ENCODE measurements around the gene LRRC42.

The LRRC42 gene

GRCh38 chr1:53942127-53942957 lies 3.8 kb upstream of the LRRC42 start:
- DNase-seq (ENCODE audit: low read depth), result no peak

DNA sequence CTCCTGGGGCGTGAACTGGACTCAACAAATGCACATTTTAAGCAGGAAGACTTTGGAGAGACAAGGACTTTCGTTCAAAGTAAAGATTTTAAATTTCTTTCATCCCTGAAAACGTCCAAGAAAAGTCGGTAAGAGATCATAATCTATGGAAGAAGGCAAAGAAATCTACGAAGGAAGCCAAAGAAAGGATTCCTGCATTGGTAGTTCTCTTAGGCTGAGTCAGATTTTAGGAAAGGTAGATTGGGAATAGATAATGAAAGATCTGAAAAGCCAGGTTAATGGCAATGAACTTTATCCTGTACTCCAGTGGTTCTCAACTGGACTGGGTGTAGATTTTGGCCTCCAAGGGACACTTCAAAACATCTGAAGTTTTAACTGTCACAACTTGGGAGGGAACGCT lies 3.1 kb upstream of the LRRC42 start:
- DNase-seq (ENCODE audit: low read depth), result no peak

- DNase-seq (ENCODE audit: low read depth), result no peak
Observed at GRCh38 chr1:53943490-53944043, 2.6 kb upstream of the LRRC42 start.

- DNase-seq (ENCODE audit: low read depth), result no peak
Observed at GRCh38 chr1:53944469-53945182, 1.5 kb upstream of the LRRC42 start.

DNA sequence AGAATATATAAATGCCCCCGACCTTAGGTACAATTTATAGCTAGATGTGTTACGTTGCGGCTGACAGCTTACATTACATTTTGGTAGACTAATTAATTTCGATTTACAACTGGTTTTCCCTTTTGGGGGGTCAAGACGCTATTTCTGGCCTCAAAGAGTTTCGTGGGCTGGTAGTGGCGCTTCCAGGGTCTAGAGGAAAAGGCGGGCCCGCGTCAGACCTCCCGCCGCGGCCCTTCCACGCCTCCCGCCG lies 1.0 kb upstream of the LRRC42 start:
- DNase-seq (ENCODE audit: low read depth), result no peak

- DNase-seq (ENCODE audit: low read depth), result peak; percentile 97
Observed at GRCh38 chr1:53945433-53946251, 508 bp upstream of the LRRC42 start, which contains the start of gene IFT25. IFT25 (minus strand) TSS chr1:53945699; CDS start chr1:53940082, 5,617 bp downstream.

DNA sequence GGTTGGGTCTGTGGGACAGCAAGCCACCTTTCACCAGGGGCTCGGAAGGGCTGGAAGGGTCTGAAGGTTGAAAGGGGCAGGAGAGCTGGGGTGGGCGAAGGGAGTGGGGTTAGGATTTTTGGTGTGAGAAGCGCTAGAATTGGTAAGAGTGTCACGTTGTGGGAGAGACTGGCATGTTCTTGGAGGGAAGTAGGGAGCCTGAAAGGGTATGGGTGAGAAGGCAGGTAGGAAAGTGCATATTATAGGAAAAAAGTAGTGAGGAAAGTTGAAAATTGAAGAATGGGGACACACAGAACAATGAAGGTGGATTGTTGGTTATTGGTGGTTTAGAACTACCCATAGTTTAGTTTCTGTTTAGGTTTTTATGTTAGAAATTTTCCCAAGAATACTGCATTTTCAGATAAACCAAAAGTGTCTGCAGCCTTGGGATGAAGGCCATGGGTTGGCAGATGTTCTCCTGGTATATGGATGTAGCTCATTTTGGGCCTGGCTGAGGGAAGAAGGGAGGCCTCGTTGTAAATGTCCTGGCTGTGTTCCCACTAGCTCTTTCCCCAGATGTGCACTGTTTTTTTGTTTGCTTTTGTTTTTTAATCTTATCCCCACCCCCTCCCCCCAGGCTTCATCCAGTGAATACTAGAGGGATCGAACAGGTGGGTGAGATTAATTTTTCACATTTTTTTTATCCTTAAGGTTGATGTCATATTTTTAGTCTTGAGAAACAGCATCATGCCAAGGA lies 1.2 kb downstream of the LRRC42 start:
- DNase-seq (ENCODE audit: low read depth), result no peak

DNA sequence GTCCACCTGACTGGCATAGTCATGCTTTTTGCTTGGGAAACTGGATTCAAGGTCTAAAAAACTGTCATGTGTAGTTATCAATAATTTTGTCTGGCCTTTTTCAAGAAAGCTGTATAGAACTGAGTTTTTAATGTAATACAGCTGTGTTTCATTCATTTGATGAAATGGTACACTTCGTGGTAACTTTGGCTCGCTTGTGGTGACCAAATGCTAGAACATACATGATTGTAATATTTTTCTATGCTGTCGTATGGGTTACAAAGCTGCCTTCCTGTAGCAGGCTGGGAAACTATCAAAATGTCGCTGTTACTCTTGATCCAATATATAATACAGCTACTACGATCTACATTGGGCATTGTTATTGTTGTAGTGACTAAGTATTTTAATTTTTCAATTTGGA lies 2.1 kb downstream of the LRRC42 start:
- DNase-seq (ENCODE audit: low read depth), result no peak

DNA sequence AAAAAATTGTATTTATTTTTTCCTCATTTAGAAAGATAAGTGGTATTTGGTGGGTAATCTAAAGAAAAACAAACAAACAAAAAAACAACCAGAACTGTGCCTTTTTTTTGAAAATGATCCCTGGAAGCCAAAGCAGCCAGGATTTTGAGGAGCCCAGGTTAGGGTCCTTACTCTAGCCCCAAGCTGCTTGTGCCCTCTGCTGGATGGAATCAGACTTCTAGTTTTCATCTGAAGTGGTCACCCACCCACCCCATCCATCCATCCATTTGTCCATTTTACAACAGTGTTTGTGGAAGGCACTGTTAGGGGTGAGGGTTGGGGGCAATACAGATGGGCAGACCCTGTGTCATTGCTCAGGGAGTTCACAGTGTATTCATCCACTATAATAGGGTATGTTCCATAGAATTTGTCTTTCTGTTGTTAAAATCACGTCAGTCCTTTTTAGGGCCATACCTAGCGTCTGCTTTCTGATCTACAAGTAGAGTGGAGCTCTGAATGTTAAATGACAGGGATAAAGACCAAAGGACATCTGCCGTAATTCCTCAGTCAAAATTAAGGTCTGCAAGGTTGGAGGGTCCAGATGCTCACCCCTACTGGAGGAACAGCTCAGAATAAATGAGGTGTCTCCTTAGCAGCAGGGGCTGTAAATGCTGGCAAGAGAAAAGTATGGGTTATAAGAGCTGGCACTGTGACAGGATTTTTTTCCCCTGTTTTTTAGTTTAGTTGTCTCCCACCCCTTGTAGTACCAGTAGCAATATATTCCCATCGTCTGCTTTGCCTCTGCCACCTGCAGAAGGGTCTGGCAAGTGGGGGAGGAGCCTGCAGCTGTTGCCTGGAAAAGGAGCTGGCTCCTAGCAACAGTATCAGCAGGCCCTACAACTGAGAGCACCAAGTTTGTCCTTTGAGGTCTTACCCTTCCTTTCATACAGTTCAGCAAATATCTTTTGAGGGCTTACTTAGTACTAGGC lies 3.2 kb downstream of the LRRC42 start:
- peak; percentile 48 for DNase-seq (ENCODE audit: low read depth)

GRCh38 chr1:53951697-53952096 lies 5.5 kb downstream of the LRRC42 start:
- DNase-seq (ENCODE audit: low read depth), result no peak

DNA sequence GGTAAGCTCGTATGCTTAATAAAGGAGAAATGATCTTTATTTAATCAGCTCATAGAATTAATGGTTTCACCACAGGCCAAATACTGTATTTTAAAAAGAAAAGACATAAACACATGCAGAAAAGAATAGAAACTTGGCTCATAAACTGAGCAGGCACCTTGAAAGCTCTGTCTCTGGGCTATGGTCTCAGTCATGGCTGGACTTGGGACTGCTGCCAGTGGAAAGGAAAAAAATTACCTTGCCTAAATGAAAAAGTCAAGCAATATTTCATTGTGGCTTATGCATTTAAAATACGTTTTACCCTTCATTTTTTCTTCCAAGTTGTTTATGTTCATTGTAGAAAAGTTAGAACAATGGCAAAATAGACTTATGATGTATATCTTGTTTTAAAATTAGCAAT lies 8.0 kb downstream of the LRRC42 start:
- DNase-seq (ENCODE audit: low read depth), result no peak

- DNase-seq (ENCODE audit: low read depth), result peak; percentile 68
Observed at GRCh38 chr1:53956308-53957168, 10.4 kb downstream of the LRRC42 start.

GRCh38 chr1:53957194-53957818 lies 11.2 kb downstream of the LRRC42 start:
- DNase-seq (ENCODE audit: low read depth), result peak; percentile 84

GRCh38 chr1:53959664-53960250 lies 13.6 kb downstream of the LRRC42 start:
- DNase-seq (ENCODE audit: low read depth), result no peak

DNA sequence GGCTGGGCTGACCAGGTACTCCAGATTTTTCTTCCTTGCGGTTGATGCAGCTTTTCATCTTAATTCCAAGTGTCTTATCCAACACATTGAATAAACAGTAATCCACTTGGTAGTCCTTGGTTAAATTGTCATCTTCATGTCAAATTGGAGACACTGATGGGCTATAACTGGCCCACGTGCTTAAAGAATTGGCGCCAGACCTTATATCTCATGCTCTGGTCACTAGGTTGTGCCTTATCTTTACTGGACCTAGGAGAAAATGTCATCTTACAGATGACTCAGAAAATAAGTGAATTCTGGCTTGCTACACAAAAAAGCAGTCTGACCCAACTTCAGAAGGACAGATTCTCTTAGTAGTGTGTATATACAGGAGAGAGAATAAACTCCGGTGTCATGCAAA lies 16.2 kb downstream of the LRRC42 start:
- DNase-seq (ENCODE audit: low read depth), result no peak

GRCh38 chr1:53963460-53963859 lies 17.3 kb downstream of the LRRC42 start:
- DNase-seq (ENCODE audit: low read depth), result no peak

- peak; percentile 44 for DNase-seq (ENCODE audit: low read depth)
Observed at GRCh38 chr1:53964109-53964508, 18.0 kb downstream of the LRRC42 start.

DNA sequence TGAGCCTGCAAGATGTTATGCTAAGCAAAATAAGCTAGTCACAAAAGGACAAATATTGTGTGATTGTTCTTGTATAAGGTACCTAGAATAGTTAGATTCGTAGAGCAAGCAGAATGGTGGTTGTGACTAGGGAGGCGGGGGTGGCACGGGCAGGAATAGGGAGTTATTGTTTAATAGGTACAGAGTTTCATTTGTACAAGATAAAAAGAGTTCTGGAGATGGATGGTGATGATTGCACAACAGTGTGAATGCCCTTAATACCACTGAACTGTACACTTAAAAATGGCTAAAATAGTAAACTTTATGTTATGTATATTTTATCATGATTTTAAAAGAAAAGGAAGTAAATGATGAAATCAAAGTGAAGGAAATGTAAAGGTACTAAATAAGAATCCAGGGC lies 20.6 kb downstream of the LRRC42 start:
- no peak for DNase-seq (ENCODE audit: low read depth)
